ENCODE results near the gene BRD3OS. TPM values are rescaled to one million over a fixed set of nuclear protein-coding genes. Genes with fewer than 3 reads are reported as not detected.

BRD3OS gene
- total and polyA plus RNA-seq, 2 experiments from 2014 or later = 36.3 to 36.6 TPM

GRCh38 chr9:134048582-134048968 is 23.3 kb downstream of the BRD3OS start:
- H3K4me3 ChIP-seq = no peak overlapping the region
- H3K79me2 ChIP-seq (ENCODE audit: insufficient read depth) = no peaks in the 10 kb centered on the region
- no peak overlapping the region for H3K9ac ChIP-seq
- no peak overlapping the region for H3K4me2 ChIP-seq (ENCODE audit: unreplicated experiment)
- H3K27ac ChIP-seq = no peak overlapping the region
- TF ChIP-seq EZH2 (IDR thresholded peaks at IDR 0.05; ENCODE audit: insufficient read depth, poor library complexity, severe bottlenecking) (no peak), EZH2phosphoT487 (IDR thresholded peaks at IDR 0.05; ENCODE audit: insufficient read depth, low read depth) (no peak)
- 78 to 87% methylated on average over 12 of the region's 12 CpGs for WGBS, 2 experiments (ENCODE audit: low coverage in 1 of 2, low lambda C conversion rate in 2 of 2, missing lambda C conversion rate in 2 of 2)
- in situ Hi-C loops (cut with MboI) = no loop called here
- no peaks in the 10 kb centered on the region for H3K4me1 ChIP-seq (ENCODE audit: insufficient read depth)
- H4K20me1 ChIP-seq (ENCODE audit: insufficient read depth) = no peaks in the 10 kb centered on the region
- H3K9me3 ChIP-seq (ENCODE audit: low read depth) = no peaks in the 10 kb centered on the region
- no peaks in the 10 kb centered on the region for H3K9me2 ChIP-seq (ENCODE audit: insufficient read depth)
- H3K27me3 ChIP-seq (replicated peaks; ENCODE audit: insufficient read depth) = no peaks in the 10 kb centered on the region
- DNase-seq = no peak
- H2AFZ ChIP-seq = no peak overlapping the region
- H3K36me3 ChIP-seq (ENCODE audit: low read depth) = no peaks in the 10 kb centered on the region
- no peaks in the 10 kb centered on the region for H3F3A ChIP-seq (ENCODE audit: insufficient read depth)

- Histone ChIP-seq H3K9me2 (ENCODE audit: insufficient read depth) (no peaks in the 10 kb centered on the region), H3K9me3 (ENCODE audit: low read depth) (no peaks in the 10 kb centered on the region), H3K9ac (no peak overlapping the region), H3K79me2 (ENCODE audit: insufficient read depth) (peaks cover under 1% of the 10 kb centered on the region; the same call in 1 of the 2 replicates), H3K27me3 (replicated peaks; ENCODE audit: insufficient read depth) (no peaks in the 10 kb centered on the region), H3K36me3 (ENCODE audit: low read depth) (no peaks in the 10 kb centered on the region), H3K4me3 (no peak overlapping the region), H3K4me2 (ENCODE audit: unreplicated experiment) (no peak overlapping the region), H3K27ac (no peak overlapping the region), H2AFZ (no peak overlapping the region), H4K20me1 (ENCODE audit: insufficient read depth) (no peaks in the 10 kb centered on the region), H3K4me1 (ENCODE audit: insufficient read depth) (no peaks in the 10 kb centered on the region), H3F3A (ENCODE audit: insufficient read depth) (no peaks in the 10 kb centered on the region)
- in situ Hi-C loops (cut with MboI) = no loop called here
- no peak for DNase-seq
- TF ChIP-seq EZH2phosphoT487 (IDR thresholded peaks at IDR 0.05; ENCODE audit: insufficient read depth, low read depth) = no peak
- no peak for TF ChIP-seq EZH2 (IDR thresholded peaks at IDR 0.05; ENCODE audit: insufficient read depth, poor library complexity, severe bottlenecking)
- 83 to 85% methylated on average over 12 to 20 of the region's 20 CpGs for WGBS, 2 experiments (ENCODE audit: low coverage in 1 of 2, low lambda C conversion rate in 2 of 2, missing lambda C conversion rate in 2 of 2)
These were observed 24.0 kb downstream of the BRD3OS start for GRCh38 chr9:134049236-134049635.

- Histone ChIP-seq H3K4me2 (ENCODE audit: unreplicated experiment) (no peak overlapping the region), H3K9me3 (ENCODE audit: low read depth) (no peaks in the 10 kb centered on the region), H3K27ac (no peak overlapping the region), H3K4me3 (no peak overlapping the region), H3K79me2 (ENCODE audit: insufficient read depth) (peaks cover 8% of the 10 kb centered on the region), H2AFZ (no peak overlapping the region), H3K9me2 (ENCODE audit: insufficient read depth) (no peaks in the 10 kb centered on the region), H3K9ac (no peak overlapping the region), H3K36me3 (ENCODE audit: low read depth) (no peaks in the 10 kb centered on the region), H3F3A (ENCODE audit: insufficient read depth) (no peaks in the 10 kb centered on the region), H4K20me1 (ENCODE audit: insufficient read depth) (no peaks in the 10 kb centered on the region), H3K27me3 (replicated peaks; ENCODE audit: insufficient read depth) (no peaks in the 10 kb centered on the region), H3K4me1 (ENCODE audit: insufficient read depth) (no peaks in the 10 kb centered on the region)
- WGBS, 2 experiments (ENCODE audit: low coverage in 1 of 2, low lambda C conversion rate in 2 of 2, missing lambda C conversion rate in 2 of 2) = 94 to 95% methylated on average over 13 to 28 of the region's 28 CpGs
- in situ Hi-C loops (cut with MboI) = no loop called here
- DNase-seq = no peak
- TF ChIP-seq EZH2 (IDR thresholded peaks at IDR 0.05; ENCODE audit: insufficient read depth, poor library complexity, severe bottlenecking) (no peak), EZH2phosphoT487 (IDR thresholded peaks at IDR 0.05; ENCODE audit: insufficient read depth, low read depth) (no peak)
These were observed 24.7 kb downstream of the BRD3OS start for GRCh38 chr9:134049772-134050588.

GRCh38 chr9:134050726-134051125 is 25.4 kb downstream of the BRD3OS start:
- Histone ChIP-seq H4K20me1 (ENCODE audit: insufficient read depth) (no peaks in the 10 kb centered on the region), H3K9me2 (ENCODE audit: insufficient read depth) (no peaks in the 10 kb centered on the region), H3K9ac (no peak overlapping the region), H3K9me3 (ENCODE audit: low read depth) (no peaks in the 10 kb centered on the region), H3K4me1 (ENCODE audit: insufficient read depth) (no peaks in the 10 kb centered on the region), H2AFZ (no peak overlapping the region), H3K27ac (no peak overlapping the region), H3K4me2 (ENCODE audit: unreplicated experiment) (no peak overlapping the region), H3K79me2 (ENCODE audit: insufficient read depth) (peaks cover 15% of the 10 kb centered on the region), H3K36me3 (ENCODE audit: low read depth) (no peaks in the 10 kb centered on the region), H3F3A (ENCODE audit: insufficient read depth) (no peaks in the 10 kb centered on the region), H3K4me3 (no peak overlapping the region), H3K27me3 (replicated peaks; ENCODE audit: insufficient read depth) (no peaks in the 10 kb centered on the region)
- 88 to 97% methylated on average over 13 to 14 of the region's 14 CpGs for WGBS, 2 experiments (ENCODE audit: low coverage in 1 of 2, low lambda C conversion rate in 2 of 2, missing lambda C conversion rate in 2 of 2)
- in situ Hi-C loops (cut with MboI) = no loop called here
- no peak for TF ChIP-seq EZH2 (IDR thresholded peaks at IDR 0.05; ENCODE audit: insufficient read depth, poor library complexity, severe bottlenecking)
- no peak for TF ChIP-seq EZH2phosphoT487 (IDR thresholded peaks at IDR 0.05; ENCODE audit: insufficient read depth, low read depth)
- no peak for DNase-seq
